ENCODE results near the gene OR6B1. TPM values are rescaled to one million over a fixed set of nuclear protein-coding genes. Genes with fewer than 3 reads are reported as not detected.

OR6B1 gene
- total RNA-seq, 4 donors from 2014 or later, result not detected

- no peaks in the 10 kb centered on the region for H3K27me3 ChIP-seq
- H3K9me3 ChIP-seq, result no peaks in the 10 kb centered on the region
- 89 to 93% methylated on average over 4 to 5 of the region's 5 CpGs for WGBS, 2 donors (ENCODE audit: low coverage in 1 of 2)
- in situ Hi-C loops (cut with MboI; ENCODE audit: low pct_ligation_motif_present in 1 of 4, low pct_unique_long_range_greater_than_20kb in 1 of 4, low sequenced_read_pairs in 3 of 4), result no loop called here
- H3K27ac ChIP-seq, result peak overlapping the region in 1 of 4 donors; percentile 15
- H3K4me3 ChIP-seq, result no peak overlapping the region
- no peak for DNase-seq
- H3K4me1 ChIP-seq, result peaks cover 0 to 7% (median 0%) of the 10 kb centered on the region in 4 donors
- no peaks in the 10 kb centered on the region for H3K36me3 ChIP-seq
- TF ChIP-seq EP300 (IDR thresholded peaks at IDR 0.05; ENCODE audit: low read depth) (no peak), POLR2A (IDR thresholded peaks at IDR 0.05) (no peak), CTCF (IDR thresholded peaks at IDR 0.05) (no peak), POLR2AphosphoS5 (IDR thresholded peaks at IDR 0.05) (no peak)
- intact Hi-C loops (cut with DNase I; ENCODE audit: low total_unique reads), result no loop called here
These were observed 11.0 kb upstream of the OR6B1 start for GRCh38 chr7:143988976-143989745.

DNA sequence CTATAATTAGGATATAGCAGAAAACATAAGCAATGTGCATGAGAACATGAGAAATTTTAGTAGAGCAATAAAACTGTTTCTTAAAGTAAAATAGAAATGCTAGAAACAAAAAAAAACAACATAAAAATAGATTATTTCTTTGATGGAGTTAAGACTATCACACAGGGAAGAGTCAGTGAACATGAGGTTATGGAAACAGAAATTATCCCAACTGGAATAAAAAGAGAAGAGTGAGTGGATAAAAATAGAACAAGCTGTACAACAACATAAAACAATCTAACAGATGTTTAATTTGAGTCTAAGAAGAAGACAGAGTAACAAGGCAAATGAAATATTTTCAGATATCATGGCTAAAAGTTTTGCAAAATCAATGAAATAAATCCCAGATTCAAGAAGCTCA is 7.5 kb upstream of the OR6B1 start:
- TF ChIP-seq POLR2AphosphoS5 (IDR thresholded peaks at IDR 0.05), result no peak
- TF ChIP-seq POLR2A (IDR thresholded peaks at IDR 0.05), result no peak
- TF ChIP-seq CTCF (IDR thresholded peaks at IDR 0.05), result no peak
- no peak for TF ChIP-seq EP300 (IDR thresholded peaks at IDR 0.05; ENCODE audit: low read depth)
- Histone ChIP-seq H3K4me3 (no peak overlapping the region), H3K36me3 (no peaks in the 10 kb centered on the region), H3K27me3 (no peaks in the 10 kb centered on the region), H3K9me3 (no peaks in the 10 kb centered on the region), H3K4me1 (peaks cover 0 to 7% (median 0%) of the 10 kb centered on the region in 4 donors), H3K27ac (no peak overlapping the region)
- DNase-seq, result no peak
- intact Hi-C loops (cut with DNase I; ENCODE audit: low total_unique reads) (no loop called here), in situ Hi-C loops (cut with MboI; ENCODE audit: low pct_ligation_motif_present in 1 of 4, low pct_unique_long_range_greater_than_20kb in 1 of 4, low sequenced_read_pairs in 3 of 4) (no loop called here)

- H3K27me3 ChIP-seq, result no peaks in the 10 kb centered on the region
- H3K4me1 ChIP-seq, result peaks cover 0 to under 1% (median 0%) of the 10 kb centered on the region in 4 donors
- no peaks in the 10 kb centered on the region for H3K9me3 ChIP-seq
- WGBS, 2 donors (ENCODE audit: low coverage in 1 of 2), result 90 to 93% methylated on average over 3 of the region's 3 CpGs
- no peak for DNase-seq
- in situ Hi-C loops (cut with MboI; ENCODE audit: low pct_ligation_motif_present in 1 of 4, low pct_unique_long_range_greater_than_20kb in 1 of 4, low sequenced_read_pairs in 3 of 4), result no loop called here
- no peak overlapping the region for H3K27ac ChIP-seq
- no peak for TF ChIP-seq EP300 (IDR thresholded peaks at IDR 0.05; ENCODE audit: low read depth)
- no peak for TF ChIP-seq POLR2AphosphoS5 (IDR thresholded peaks at IDR 0.05)
- TF ChIP-seq POLR2A (IDR thresholded peaks at IDR 0.05), result no peak
- H3K4me3 ChIP-seq, result no peak overlapping the region
- no peaks in the 10 kb centered on the region for H3K36me3 ChIP-seq
- intact Hi-C loops (cut with DNase I; ENCODE audit: low total_unique reads), result no loop called here
These were observed 6.2 kb upstream of the OR6B1 start for GRCh38 chr7:143993924-143994323.

GRCh38 chr7:144001543-144001942 is 1.4 kb downstream of the OR6B1 start:
- DNase-seq, result no peak
- H3K4me3 ChIP-seq, result no peak overlapping the region
- intact Hi-C loops (cut with DNase I; ENCODE audit: low total_unique reads), result no loop called here
- H3K4me1 ChIP-seq, result peaks cover 0 to 8% (median 0%) of the 10 kb centered on the region in 4 donors
- no peaks in the 10 kb centered on the region for H3K36me3 ChIP-seq
- WGBS, 2 donors (ENCODE audit: low coverage in 1 of 2), result 64 to 68% methylated on average over 3 of the region's 3 CpGs
- H3K27me3 ChIP-seq, result no peaks in the 10 kb centered on the region
- in situ Hi-C loops (cut with MboI; ENCODE audit: low pct_ligation_motif_present in 1 of 4, low pct_unique_long_range_greater_than_20kb in 1 of 4, low sequenced_read_pairs in 3 of 4), result no loop called here
- H3K27ac ChIP-seq, result no peak overlapping the region
- no peaks in the 10 kb centered on the region for H3K9me3 ChIP-seq
- no peak for TF ChIP-seq POLR2AphosphoS5 (IDR thresholded peaks at IDR 0.05)
- TF ChIP-seq EP300 (IDR thresholded peaks at IDR 0.05; ENCODE audit: low read depth), result no peak
- TF ChIP-seq POLR2A (IDR thresholded peaks at IDR 0.05), result no peak
- TF ChIP-seq CTCF (IDR thresholded peaks at IDR 0.05), result no peak
